DND-41 (cell line): ENCODE data around the gene KCNT2.

Experiments
- CTCF ChIP-seq: IDR thresholded peaks from 2 replicates; pipeline ENCODE4 v1.5.1; 2012; ENCODE audit warnings: borderline replicate concordance, low read length, moderate library complexity, mild to moderate bottlenecking; ENCODE audit not compliant: poor library complexity, severe bottlenecking; ENCODE audit errors: extremely low read depth
- EZH2 ChIP-seq: IDR thresholded peaks from 3 replicates; pipeline ENCODE4 v1.6.1; 2012; ENCODE audit warnings: borderline replicate concordance, low read depth, mild to moderate bottlenecking, moderate library complexity, low read length, inconsistent platforms; ENCODE audit not compliant: severe bottlenecking

- no peak for TF ChIP-seq CTCF
- no peak for TF ChIP-seq EZH2
Measured at GRCh38 chr1:196619721-196620120, 11.5 kb upstream of the KCNT2 start.
